K562 (cell line): ENCODE data around the gene CLEC4A. TPM values are rescaled to one million over a fixed set of nuclear protein-coding genes. Genes with fewer than 3 reads are reported as not detected.
"Not testable (repeated sequence)": the region's sequence is repeated elsewhere in the genome, so short reads cannot be mapped to it uniquely, and the experiment has no call there.

Source experiments
- ATAC-seq: fragments of 200-7000 bp; cut with Tn5 transposase; 3 replicates; pipeline ENCODE4 v1.9.1; 2020; ENCODE audit warnings: moderate library complexity
- BruUV-seq: library from RNA; stranded (reverse); fragments of 400-500 nt; replicated peaks from 2 replicates; lab custom pipeline; 2021; lab: Mats Ljungman, UMichigan
- CTCF ChIA-PET: fragments of 300-600 bp; formaldehyde crosslinking; extraction: SDS; loops from one replicate; lab custom pipeline; 2021; ENCODE audit warnings: low intra/inter-chr PET ratio; lab: Yijun Ruan, JAX
- POLR2A ChIA-PET: fragments of 300-600, 350-650 bp; sonication (Branson Sonifier 250); formaldehyde crosslinking; extraction: SDS; loops from one replicate; lab custom pipeline; 2021; ENCODE audit warnings: antibody characterized with exemption, inconsistent platforms; lab: Yijun Ruan, JAX
- DNase-seq, 4 experiments: peaks; one replicate each; pipeline versions ENCODE4 v3.0.0 to v3.0.0-alpha.2; 2011 to 2018; ENCODE audit warnings: low spot score in 3 of 4, mixed read lengths in 3 of 4; ENCODE audit errors: extremely low read depth in 1 of 4
- FAIRE-seq: peaks from 2 replicates; lab custom pipeline; 2011; peaks lifted over from hg19 to GRCh38; lab: Jason Lieb, UNC
- H2AFZ ChIP-seq: 2 replicates; pipeline ENCODE4 v1.6.0; 2011; ENCODE audit warnings: low read depth, low read length, control low read depth, inconsistent platforms
- H3K27ac ChIP-seq: fragments of 200-600 bp; 3 replicates; pipeline ENCODE4 v1.8.0; 2011; ENCODE audit warnings: low read depth, mild to moderate bottlenecking, control low read depth, inconsistent platforms, low read length, moderate library complexity, mixed read lengths; ENCODE audit errors: extremely low read depth
- H3K27me3 ChIP-seq, 2 experiments: fragments of 300-600 bp in 1 of 2; 2 replicates in 1 of 2; 3 replicates in 1 of 2; pipeline versions ENCODE4 v1.6.0 to v1.8.0; 2011; ENCODE audit warnings: inconsistent platforms in 2 of 2, low read length in 2 of 2, mild to moderate bottlenecking in 1 of 2, mixed read lengths in 1 of 2, moderate library complexity in 1 of 2; ENCODE audit not compliant: control insufficient read depth in 2 of 2, insufficient read depth in 2 of 2
- H3K36me3 ChIP-seq: fragments of 300-600 bp; 3 replicates; pipeline ENCODE4 v1.8.0; 2011; ENCODE audit warnings: mild to moderate bottlenecking, low read length, inconsistent platforms; ENCODE audit not compliant: control insufficient read depth, insufficient read depth
- H3K4me1 ChIP-seq, 2 experiments: fragments of 200-600 bp in 1 of 2; replicated peaks in 1 of 2; 2 replicates in 1 of 2; 3 replicates in 1 of 2; pipeline versions ENCODE4 v1.5.1 to v1.8.0; 2011; ENCODE audit warnings: inconsistent platforms in 2 of 2, low read length in 2 of 2, mild to moderate bottlenecking in 1 of 2, mixed read lengths in 1 of 2, moderate library complexity in 1 of 2; ENCODE audit not compliant: control insufficient read depth in 2 of 2, insufficient read depth in 2 of 2
- H3K4me2 ChIP-seq: 2 replicates; pipeline ENCODE4 v1.6.1; 2011; ENCODE audit warnings: low read length, control low read depth, inconsistent platforms, mixed read lengths; ENCODE audit not compliant: insufficient read depth
- H3K4me3 ChIP-seq: fragments of 200-600 bp; sonication (generic), shearing (Covaris generic); 2 replicates; pipeline ENCODE4 v1.5.1; 2016; ENCODE audit warnings: control low read depth, inconsistent platforms
- H3K79me2 ChIP-seq: fragments of 200-600 bp; 3 replicates; pipeline ENCODE4 v1.8.0; 2011; ENCODE audit warnings: low read length, inconsistent platforms; ENCODE audit not compliant: control insufficient read depth, insufficient read depth
- H3K9ac ChIP-seq, 2 experiments: 2 replicates each; pipeline versions ENCODE4 v1.6.0 to v1.6.1; 2011; ENCODE audit warnings: low read depth in 2 of 2, low read length in 2 of 2, control low read depth in 1 of 2, inconsistent platforms in 1 of 2, mild to moderate bottlenecking in 1 of 2, mixed read lengths in 1 of 2; ENCODE audit not compliant: insufficient read depth in 1 of 2
- H3K9me1 ChIP-seq: one replicate; pipeline ENCODE4 v1.6.0; 2011; ENCODE audit warnings: inconsistent platforms, mild to moderate bottlenecking, low read length, moderate library complexity; ENCODE audit not compliant: control insufficient read depth, insufficient read depth
- H3K9me3 ChIP-seq: replicated peaks from 2 replicates; pipeline ENCODE4 v1.5.1; 2011; ENCODE audit warnings: low read depth, low read length, inconsistent platforms; ENCODE audit not compliant: control insufficient read depth, insufficient read depth
- H4K20me1 ChIP-seq: replicated peaks from 2 replicates; pipeline ENCODE4 v1.6.1; 2011; ENCODE audit warnings: low read length, inconsistent platforms, mixed read lengths; ENCODE audit not compliant: control insufficient read depth, insufficient read depth
- RAD21 ChIP-seq, 2 experiments: fragments of 250-450 bp in 1 of 2; fragments of 450-650 bp in 1 of 2; sonication (Bioruptor Pico) in 1 of 2; formaldehyde crosslinking in 1 of 2; IDR thresholded peaks in 1 of 2; conservative IDR thresholded peaks in 1 of 2; 2 replicates each; pipeline versions ENCODE4 v1.4.0 to v1.8.0; 2020 to 2022; ENCODE audit warnings: mild to moderate bottlenecking in 2 of 2, moderate library complexity in 1 of 2
- WGBS: fragments of 100-300 bp; shearing (Covaris generic); methylation state at CpG from one replicate; pipeline ENCODE4 v1.1.6; 2016; ENCODE audit warnings: low coverage, mixed read lengths; ENCODE audit not compliant: insufficient coverage; ENCODE audit errors: missing lambda C conversion rate; 5-methylcytosine and 5-hydroxymethylcytosine counted together
- in situ Hi-C: fragments of 300-500 bp; cut with MboI; formaldehyde crosslinking; loops from 4 replicates; pipeline ENCODE4 v1.15.0; 2018; ENCODE audit warnings: inconsistent platforms, mixed read lengths
- intact Hi-C: fragments of 100-400 bp; cut with micrococcal nuclease; formaldehyde crosslinking; loops from 2 replicates; pipeline ENCODE4 v1.14.2; 2022
- polyA plus RNA-seq, 8 experiments: library from polyadenylated mRNA; depleted of rRNA in 4 of 8; stranded (reverse) in 5 of 8; unstranded in 3 of 8; fragments of >200 nt; fragmentation: Nextera tagmentation in 2 of 8; fragmentation: Illumina TruSeq in 1 of 8; extraction: Ambion mirVana in 2 of 8; extraction: Trizol in 1 of 8; gene quantifications; 2 replicates each; pipeline versions ENCODE4 v1.2.1 to v1.2.3, GENCODE V29; 2011 to 2014; ENCODE audit warnings: inconsistent platforms in 1 of 8, missing spikeins in 1 of 8
- total RNA-seq, 7 experiments: library from RNA; depleted of rRNA in 6 of 7; stranded (reverse); fragments of >200 nt in 6 of 7; fragmentation: Illumina TruSeq in 2 of 7; extraction: Trizol in 2 of 7; gene quantifications; 2 replicates each; pipeline versions ENCODE4 v1.2.1 to v1.2.3, GENCODE V29; 2011 to 2021; ENCODE audit warnings: low replicate concordance in 1 of 7
- TF ChIP-seq, protein P1 (sequence below), 3 experiments: IDR thresholded peaks in 2 of 3; conservative IDR thresholded peaks in 1 of 3; 2 replicates each; pipeline ENCODE4 v1.5.1; 2011 to 2012; ENCODE audit warnings: low read length in 3 of 3, mild to moderate bottlenecking in 3 of 3, control low read depth in 2 of 3, improper control_type of control experiment in 1 of 3, inconsistent platforms in 1 of 3, low read depth in 1 of 3, mixed read lengths in 1 of 3, moderate library complexity in 1 of 3; ENCODE audit not compliant: insufficient read depth in 2 of 3

The CLEC4A gene
- total and polyA plus RNA-seq, 9 of the 15 experiments (the other 6 are each of a cell fraction or from before 2014, with no cell fraction given), result 0.06 to 0.27 (median 0.18) TPM; not detected in 5

DNA sequence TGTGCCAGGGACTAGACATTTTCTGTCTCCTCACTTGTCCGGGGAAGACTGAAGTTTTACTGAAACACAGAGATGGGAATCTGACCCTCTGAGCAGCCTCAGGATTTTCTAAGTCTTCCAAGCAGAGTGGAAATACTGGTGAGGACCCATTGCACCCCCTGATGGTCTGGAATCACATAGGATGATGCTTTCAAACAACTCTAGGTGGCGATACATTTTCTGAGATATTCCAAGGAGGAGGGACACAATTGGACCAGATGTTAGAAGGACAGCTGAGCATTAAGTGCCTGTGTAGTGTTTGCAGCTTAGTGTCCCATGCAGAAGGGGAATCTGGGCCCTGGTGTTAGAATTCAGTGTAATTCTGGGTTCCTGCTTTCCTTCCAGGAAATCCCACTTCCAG, 64.7 kb downstream of the CLEC4A start:
- H3K36me3 ChIP-seq, H3K9me3 ChIP-seq, intact Hi-C loops, FAIRE-seq, H3K9ac ChIP-seq, H2AFZ ChIP-seq, H3K79me2 ChIP-seq, H4K20me1 ChIP-seq, POLR2A ChIA-PET, H3K27me3 ChIP-seq, H3K9me1 ChIP-seq, in situ Hi-C loops, ATAC-seq, H3K4me2 ChIP-seq, H3K4me3 ChIP-seq, H3K27ac ChIP-seq, BruUV-seq, H3K4me1 ChIP-seq, DNase-seq: not testable (repeated sequence)
- TF ChIP-seq RAD21 (CRISPR knock-in tag; conservative IDR thresholded peaks at IDR 0.05 in 1 of 2, IDR thresholded peaks at IDR 0.05 in 1 of 2), result peak in 1 of 2 experiments; percentile 35; a peak in 2 of 4 replicates
- TF ChIP-seq, protein P1, sequence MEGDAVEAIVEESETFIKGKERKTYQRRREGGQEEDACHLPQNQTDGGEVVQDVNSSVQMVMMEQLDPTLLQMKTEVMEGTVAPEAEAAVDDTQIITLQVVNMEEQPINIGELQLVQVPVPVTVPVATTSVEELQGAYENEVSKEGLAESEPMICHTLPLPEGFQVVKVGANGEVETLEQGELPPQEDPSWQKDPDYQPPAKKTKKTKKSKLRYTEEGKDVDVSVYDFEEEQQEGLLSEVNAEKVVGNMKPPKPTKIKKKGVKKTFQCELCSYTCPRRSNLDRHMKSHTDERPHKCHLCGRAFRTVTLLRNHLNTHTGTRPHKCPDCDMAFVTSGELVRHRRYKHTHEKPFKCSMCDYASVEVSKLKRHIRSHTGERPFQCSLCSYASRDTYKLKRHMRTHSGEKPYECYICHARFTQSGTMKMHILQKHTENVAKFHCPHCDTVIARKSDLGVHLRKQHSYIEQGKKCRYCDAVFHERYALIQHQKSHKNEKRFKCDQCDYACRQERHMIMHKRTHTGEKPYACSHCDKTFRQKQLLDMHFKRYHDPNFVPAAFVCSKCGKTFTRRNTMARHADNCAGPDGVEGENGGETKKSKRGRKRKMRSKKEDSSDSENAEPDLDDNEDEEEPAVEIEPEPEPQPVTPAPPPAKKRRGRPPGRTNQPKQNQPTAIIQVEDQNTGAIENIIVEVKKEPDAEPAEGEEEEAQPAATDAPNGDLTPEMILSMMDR (IDR thresholded peaks at IDR 0.05 in 2 of 3, conservative IDR thresholded peaks at IDR 0.05 in 1 of 3; ENCODE audit: insufficient read depth in 2 of 3, low read depth in 1 of 3, low read length in 3 of 3), result peak in 2 of 3 experiments; percentile 28 to 40; a peak in 2 of 6 replicates
- CTCF ChIA-PET, result interaction anchor here (0.6 kb wide), 1 partner anchor 82 kb away, joined by 3 read pairs; no protein-coding TSS in a partner anchor
- 0% methylated on average over 2 of the region's 2 CpGs for WGBS

Other genes with a start within 250 kb of the CLEC4A start
- 64.0 and 67.3 TPM in 2 replicates for gene SLC2A3, start 187.4 kb upstream of the CLEC4A start, total RNA-seq (2014; rRNA removed)
- 119 and 138 TPM in 2 replicates for gene SLC2A3, start 187.4 kb upstream of the CLEC4A start, total RNA-seq (2014; rRNA removed; fragmentation: Illumina TruSeq; extraction: Trizol)
- 78.9 and 86.3 TPM in 2 replicates for gene SLC2A3, start 187.4 kb upstream of the CLEC4A start, total RNA-seq (2015; rRNA removed; fragmentation: Illumina TruSeq; extraction: Trizol)
- 140 and 161 TPM in 2 replicates for gene SLC2A3, start 187.4 kb upstream of the CLEC4A start, total RNA-seq (2021)
- 296 and 491 TPM in 2 replicates for gene SLC2A3, start 187.4 kb upstream of the CLEC4A start, polyA plus RNA-seq (2011; rRNA removed)
- gene SLC2A3, start 187.4 kb upstream of the CLEC4A start, polyA plus RNA-seq (2014; fragmentation: Illumina TruSeq; extraction: Trizol), result 101 and 104 TPM in 2 replicates
- 100 to 1,000 TPM in 1 of 2 experiments, 10 to 100 TPM in 1; 93.4 to 129 TPM for gene SLC2A3, start 187.4 kb upstream of the CLEC4A start, polyA plus RNA-seq (2014; fragmentation: Nextera tagmentation; extraction: Ambion mirVana)
- 97.9 and 98.7 TPM in 2 replicates for gene SLC2A3, start 187.4 kb upstream of the CLEC4A start, polyA plus RNA-seq (2014; rRNA removed)
- gene FOXJ2, start 90.9 kb upstream of the CLEC4A start, total RNA-seq (2014; rRNA removed), result 2.9 and 4.0 TPM in 2 replicates
- gene FOXJ2, start 90.9 kb upstream of the CLEC4A start, total RNA-seq (2014; rRNA removed; fragmentation: Illumina TruSeq; extraction: Trizol), result 1.9 and 2.1 TPM in 2 replicates
- 2.4 and 2.5 TPM in 2 replicates for gene FOXJ2, start 90.9 kb upstream of the CLEC4A start, total RNA-seq (2015; rRNA removed; fragmentation: Illumina TruSeq; extraction: Trizol)
- 6.6 and 6.8 TPM in 2 replicates for gene FOXJ2, start 90.9 kb upstream of the CLEC4A start, total RNA-seq (2021)
- gene FOXJ2, start 90.9 kb upstream of the CLEC4A start, polyA plus RNA-seq (2011; rRNA removed), result 2.3 and 3.2 TPM in 2 replicates
- 5.7 and 7.5 TPM in 2 replicates for gene FOXJ2, start 90.9 kb upstream of the CLEC4A start, polyA plus RNA-seq (2014; fragmentation: Illumina TruSeq; extraction: Trizol)
- gene FOXJ2, start 90.9 kb upstream of the CLEC4A start, polyA plus RNA-seq (2014; fragmentation: Nextera tagmentation; extraction: Ambion mirVana), result 1 to 10 TPM; 1.0 to 1.1 TPM
- gene FOXJ2, start 90.9 kb upstream of the CLEC4A start, polyA plus RNA-seq (2014; rRNA removed), result 3.7 and 4.2 TPM in 2 replicates
- 2.2 and 2.5 TPM in 2 replicates for gene C3AR1, start 57.3 kb upstream of the CLEC4A start, total RNA-seq (2014; rRNA removed)
- 3.7 and 3.8 TPM in 2 replicates for gene C3AR1, start 57.3 kb upstream of the CLEC4A start, total RNA-seq (2014; rRNA removed; fragmentation: Illumina TruSeq; extraction: Trizol)
- gene C3AR1, start 57.3 kb upstream of the CLEC4A start, total RNA-seq (2015; rRNA removed; fragmentation: Illumina TruSeq; extraction: Trizol), result 2.4 and 2.5 TPM in 2 replicates
- gene C3AR1, start 57.3 kb upstream of the CLEC4A start, total RNA-seq (2021), result 3.5 and 3.9 TPM in 2 replicates
- 3.6 and 9.5 TPM in 2 replicates for gene C3AR1, start 57.3 kb upstream of the CLEC4A start, polyA plus RNA-seq (2011; rRNA removed)
- 7.0 and 7.2 TPM in 2 replicates for gene C3AR1, start 57.3 kb upstream of the CLEC4A start, polyA plus RNA-seq (2014; fragmentation: Illumina TruSeq; extraction: Trizol)
- 10 to 100 TPM; 11.5 to 12.9 TPM for gene C3AR1, start 57.3 kb upstream of the CLEC4A start, polyA plus RNA-seq (2014; fragmentation: Nextera tagmentation; extraction: Ambion mirVana)
- gene C3AR1, start 57.3 kb upstream of the CLEC4A start, polyA plus RNA-seq (2014; rRNA removed), result 4.7 and 5.3 TPM in 2 replicates
- gene NECAP1, start 41.3 kb upstream of the CLEC4A start, total RNA-seq (2014; rRNA removed), result 21.7 and 21.9 TPM in 2 replicates
- 21.0 and 23.6 TPM in 2 replicates for gene NECAP1, start 41.3 kb upstream of the CLEC4A start, total RNA-seq (2014; rRNA removed; fragmentation: Illumina TruSeq; extraction: Trizol)
- 22.8 and 27.4 TPM in 2 replicates for gene NECAP1, start 41.3 kb upstream of the CLEC4A start, total RNA-seq (2015; rRNA removed; fragmentation: Illumina TruSeq; extraction: Trizol)
- 18.9 and 21.7 TPM in 2 replicates for gene NECAP1, start 41.3 kb upstream of the CLEC4A start, total RNA-seq (2021)
- gene NECAP1, start 41.3 kb upstream of the CLEC4A start, polyA plus RNA-seq (2011; rRNA removed), result 19.1 and 20.9 TPM in 2 replicates
- 17.1 and 18.1 TPM in 2 replicates for gene NECAP1, start 41.3 kb upstream of the CLEC4A start, polyA plus RNA-seq (2014; fragmentation: Illumina TruSeq; extraction: Trizol)
- 10 to 100 TPM; 22.1 to 32.8 TPM for gene NECAP1, start 41.3 kb upstream of the CLEC4A start, polyA plus RNA-seq (2014; fragmentation: Nextera tagmentation; extraction: Ambion mirVana)
- 19.0 and 22.5 TPM in 2 replicates for gene NECAP1, start 41.3 kb upstream of the CLEC4A start, polyA plus RNA-seq (2014; rRNA removed)
- not detected in 2 replicates for gene ZNF705A, start 33.4 kb downstream of the CLEC4A start, total RNA-seq (2014; rRNA removed)
- gene ZNF705A, start 33.4 kb downstream of the CLEC4A start, total RNA-seq (2014; rRNA removed; fragmentation: Illumina TruSeq; extraction: Trizol), result not detected in 2 replicates
- gene ZNF705A, start 33.4 kb downstream of the CLEC4A start, total RNA-seq (2015; rRNA removed; fragmentation: Illumina TruSeq; extraction: Trizol), result not detected in 2 replicates
- gene ZNF705A, start 33.4 kb downstream of the CLEC4A start, total RNA-seq (2021), result not detected in 2 replicates
- gene ZNF705A, start 33.4 kb downstream of the CLEC4A start, polyA plus RNA-seq (2011; rRNA removed), result not detected in 2 replicates
- gene ZNF705A, start 33.4 kb downstream of the CLEC4A start, polyA plus RNA-seq (2014; fragmentation: Illumina TruSeq; extraction: Trizol), result not detected in 2 replicates
- not detected for gene ZNF705A, start 33.4 kb downstream of the CLEC4A start, polyA plus RNA-seq (2014; fragmentation: Nextera tagmentation; extraction: Ambion mirVana)
- gene ZNF705A, start 33.4 kb downstream of the CLEC4A start, polyA plus RNA-seq (2014; rRNA removed), result not detected in 2 replicates
- 0.04 TPM in 1 of 2 replicates, not detected in the other for gene FAM90A1, start 104.0 kb downstream of the CLEC4A start, total RNA-seq (2014; rRNA removed)
- not detected in 2 replicates for gene FAM90A1, start 104.0 kb downstream of the CLEC4A start, total RNA-seq (2014; rRNA removed; fragmentation: Illumina TruSeq; extraction: Trizol)
- gene FAM90A1, start 104.0 kb downstream of the CLEC4A start, total RNA-seq (2015; rRNA removed; fragmentation: Illumina TruSeq; extraction: Trizol), result 0.04 TPM in 1 of 2 replicates, not detected in the other
- 0.16 TPM in 1 of 2 replicates, not detected in the other for gene FAM90A1, start 104.0 kb downstream of the CLEC4A start, total RNA-seq (2021)
- gene FAM90A1, start 104.0 kb downstream of the CLEC4A start, polyA plus RNA-seq (2011; rRNA removed), result 0.03 and 0.11 TPM in 2 replicates
- gene FAM90A1, start 104.0 kb downstream of the CLEC4A start, polyA plus RNA-seq (2014; fragmentation: Illumina TruSeq; extraction: Trizol), result 0.07 and 0.25 TPM in 2 replicates
- under 1 TPM in 1 of 2 experiments, not detected in 1; 0.01 TPM for gene FAM90A1, start 104.0 kb downstream of the CLEC4A start, polyA plus RNA-seq (2014; fragmentation: Nextera tagmentation; extraction: Ambion mirVana)
- gene FAM90A1, start 104.0 kb downstream of the CLEC4A start, polyA plus RNA-seq (2014; rRNA removed), result 0.32 TPM in 1 of 2 replicates, not detected in the other